ENCODE data around the gene STPG4.
A peak's percentile ranks its signal among the peaks of the same experiment; 100 is the strongest.
"Not testable (repeated sequence)": the region's sequence is repeated elsewhere in the genome, so short reads cannot be mapped to it uniquely, and the experiment has no call there.

STPG4 gene, protein sequence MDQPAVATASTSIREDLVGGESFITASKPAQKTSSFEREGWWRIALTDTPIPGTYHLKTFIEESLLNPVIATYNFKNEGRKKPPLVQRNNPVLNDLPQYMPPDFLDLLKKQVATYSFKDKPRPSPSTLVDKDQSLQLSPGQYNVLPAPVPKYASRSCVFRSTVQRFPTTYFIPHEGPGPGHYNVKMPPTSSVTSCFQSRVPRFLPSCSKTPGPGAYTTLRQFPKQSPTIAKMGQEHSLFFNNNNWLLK

DNA sequence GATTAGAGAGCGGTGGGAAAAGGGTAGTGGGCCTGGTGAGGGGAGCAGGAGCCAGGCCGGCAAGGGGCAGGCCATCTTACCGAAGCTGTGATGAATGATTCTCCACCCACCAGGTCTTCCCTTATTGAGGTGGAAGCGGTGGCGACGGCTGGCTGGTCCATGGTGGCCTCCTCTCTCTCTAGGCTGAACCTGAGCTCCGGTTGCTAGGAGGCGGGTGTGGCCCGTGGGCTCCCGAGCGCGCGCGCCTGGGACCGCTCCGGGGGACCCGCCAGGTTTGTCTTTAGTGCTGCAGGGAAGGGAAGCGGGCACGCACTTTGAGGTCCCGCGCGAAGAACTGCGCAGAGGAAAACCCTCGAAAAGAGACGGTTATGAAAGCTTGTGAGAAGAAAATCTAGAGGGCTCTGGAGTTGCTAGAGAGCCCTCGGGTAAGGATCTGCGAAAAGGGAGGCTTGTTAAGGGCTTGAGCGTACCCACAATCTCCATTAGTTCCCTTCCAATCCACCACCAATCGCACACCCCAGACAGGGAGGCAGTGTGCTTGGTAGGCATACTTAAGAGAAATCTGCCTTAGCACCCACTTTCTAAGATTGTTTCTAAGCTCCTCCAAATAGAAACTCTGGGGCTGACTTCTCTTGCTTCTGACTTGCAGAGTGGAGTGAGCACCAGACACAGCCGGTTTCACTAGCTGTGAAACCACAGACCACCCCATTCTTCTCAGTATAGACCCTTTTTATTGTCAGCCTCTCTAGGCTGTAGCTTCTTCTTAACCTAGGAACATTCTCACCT is at the start of gene STPG4:
TSS of gene STPG4 (minus strand) at position 218 of the 786 bp plus-strand sequence. CDS start at position 161, 57 bp downstream.
- DNase-seq (ENCODE audit: low read depth) = no peak

DNA sequence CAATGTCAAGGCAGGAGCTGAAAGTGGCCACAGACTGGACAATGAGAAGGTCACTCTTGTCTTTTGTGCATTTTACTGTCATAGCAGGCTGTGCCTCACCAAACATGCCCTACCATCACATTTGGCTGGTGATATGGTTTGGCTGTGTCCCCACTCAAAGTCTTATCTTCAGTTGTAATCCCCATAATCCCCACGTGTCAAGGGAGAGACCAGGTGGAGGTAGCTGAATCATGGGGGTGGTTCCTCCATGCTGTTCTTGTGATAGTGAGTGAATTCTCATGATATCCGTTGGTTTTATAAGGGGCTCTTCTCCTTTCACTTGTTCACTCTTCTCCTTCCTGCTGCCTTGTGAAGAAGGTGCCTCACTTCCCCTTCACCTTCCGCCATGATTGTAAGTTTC is 49.6 kb upstream of the STPG4 start:
- no peak for DNase-seq (ENCODE audit: low read depth)

GRCh38 chr2:47203995-47204394 is 48.9 kb upstream of the STPG4 start:
- DNase-seq (ENCODE audit: low read depth) = no peak

DNA sequence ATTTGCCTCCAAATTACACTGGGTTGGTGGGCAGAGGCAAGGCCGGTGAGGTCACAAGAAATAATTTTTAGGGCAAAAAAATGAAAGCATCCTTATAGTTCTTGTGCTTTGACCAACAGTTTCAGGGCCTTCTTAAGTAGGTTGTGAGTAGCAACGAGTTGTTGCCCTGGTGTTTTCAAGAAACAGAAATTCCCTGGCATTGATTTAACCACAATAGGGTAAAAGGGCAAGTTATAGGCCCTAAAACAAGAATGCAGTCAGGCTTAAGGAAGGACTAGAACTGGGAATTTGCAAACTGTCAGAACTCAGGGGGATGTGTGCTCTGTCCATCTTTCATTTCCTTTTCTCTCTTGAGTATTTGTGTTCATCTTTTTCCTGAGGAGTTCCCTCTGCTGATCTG is 46.1 kb upstream of the STPG4 start:
- DNase-seq (ENCODE audit: low read depth) = peak; percentile 71

- peak; percentile 100 for DNase-seq (ENCODE audit: low read depth)
Measured at GRCh38 chr2:47198985-47199451, 43.9 kb upstream of the STPG4 start.

- no peak for DNase-seq (ENCODE audit: low read depth)
Measured at GRCh38 chr2:47196499-47196898, 41.4 kb upstream of the STPG4 start.

GRCh38 chr2:47196046-47196445 is 40.9 kb upstream of the STPG4 start:
- no peak for DNase-seq (ENCODE audit: low read depth)

- DNase-seq (ENCODE audit: low read depth) = peak; percentile 53
Measured at GRCh38 chr2:47195148-47195547, 40.0 kb upstream of the STPG4 start.

- DNase-seq (ENCODE audit: low read depth) = no peak
Measured at GRCh38 chr2:47194410-47194809, 39.3 kb upstream of the STPG4 start.

GRCh38 chr2:47193607-47194006 is 38.5 kb upstream of the STPG4 start:
- DNase-seq (ENCODE audit: low read depth) = peak; percentile 21

GRCh38 chr2:47190188-47190881 is 35.2 kb upstream of the STPG4 start:
- peak; percentile 89 for DNase-seq (ENCODE audit: low read depth)

DNA sequence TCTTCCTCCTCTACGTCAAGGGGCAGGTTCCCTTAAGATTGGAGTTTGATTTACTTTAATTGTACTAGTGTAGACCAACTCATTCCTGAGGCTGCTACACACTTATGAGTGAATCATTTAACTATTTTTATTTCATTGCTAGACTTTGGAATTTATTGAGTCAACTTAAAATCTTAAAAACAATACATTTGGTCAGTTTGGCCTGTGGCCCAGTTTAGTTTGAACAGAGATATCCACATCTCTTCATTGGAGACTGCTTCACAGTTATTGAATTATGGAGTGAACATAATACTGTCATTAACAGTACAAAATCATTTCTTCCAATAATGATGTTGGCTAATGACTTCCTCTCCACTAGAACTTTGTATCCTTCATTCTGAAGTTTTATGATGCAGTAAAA is 34.5 kb upstream of the STPG4 start:
- DNase-seq (ENCODE audit: low read depth) = peak; percentile 95

GRCh38 chr2:47187069-47187468 is 32.0 kb upstream of the STPG4 start:
- no peak for DNase-seq (ENCODE audit: low read depth)

GRCh38 chr2:47186351-47186750 is 31.2 kb upstream of the STPG4 start:
- no peak for DNase-seq (ENCODE audit: low read depth)

DNA sequence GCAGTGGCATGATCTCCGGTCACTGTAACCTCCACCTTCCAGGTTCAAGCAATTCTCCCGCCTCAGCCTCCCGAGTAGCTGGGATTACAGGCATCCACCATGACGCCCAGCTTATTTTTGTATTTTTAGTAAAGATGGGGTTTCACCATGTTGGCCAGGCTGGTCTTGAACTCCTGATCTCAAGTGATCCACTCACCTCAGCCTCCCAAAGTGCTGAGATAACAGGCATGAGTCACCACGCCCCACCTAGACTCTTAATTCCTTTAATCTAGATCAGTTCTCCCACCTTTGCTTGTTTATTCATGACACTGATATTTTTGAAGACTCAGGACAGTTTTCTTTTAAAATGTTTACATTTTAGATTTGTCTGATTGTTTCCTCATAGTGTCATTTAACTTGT is 30.0 kb upstream of the STPG4 start:
- not testable (repeated sequence) for DNase-seq (ENCODE audit: low read depth)

- DNase-seq (ENCODE audit: low read depth) = no peak
Measured at GRCh38 chr2:47181176-47181575, 26.1 kb upstream of the STPG4 start.

- DNase-seq (ENCODE audit: low read depth) = no peak
Measured at GRCh38 chr2:47180531-47180930, 25.4 kb upstream of the STPG4 start.

GRCh38 chr2:47179388-47179787 is 24.3 kb upstream of the STPG4 start:
- no peak for DNase-seq (ENCODE audit: low read depth)

GRCh38 chr2:47178341-47178740 is 23.2 kb upstream of the STPG4 start:
- DNase-seq (ENCODE audit: low read depth) = no peak

GRCh38 chr2:47177043-47177565 is 22.0 kb upstream of the STPG4 start:
- DNase-seq (ENCODE audit: low read depth) = no peak

- peak; percentile 63 for DNase-seq (ENCODE audit: low read depth)
Measured at GRCh38 chr2:47174733-47175361, 19.7 kb upstream of the STPG4 start.

All from EH (cell line).